HPDE6-E6E7 (cell line): ENCODE measurements around the gene GRAP2.
"Not testable (repeated sequence)": the region's sequence is repeated elsewhere in the genome, so short reads cannot be mapped to it uniquely, and the experiment has no call there.

Source experiments
- DNase-seq: peaks from one replicate; pipeline ENCODE4 v3.0.0; 2011; ENCODE audit warnings: missing footprints; ENCODE audit errors: extremely low spot score

The GRAP2 gene

DNA sequence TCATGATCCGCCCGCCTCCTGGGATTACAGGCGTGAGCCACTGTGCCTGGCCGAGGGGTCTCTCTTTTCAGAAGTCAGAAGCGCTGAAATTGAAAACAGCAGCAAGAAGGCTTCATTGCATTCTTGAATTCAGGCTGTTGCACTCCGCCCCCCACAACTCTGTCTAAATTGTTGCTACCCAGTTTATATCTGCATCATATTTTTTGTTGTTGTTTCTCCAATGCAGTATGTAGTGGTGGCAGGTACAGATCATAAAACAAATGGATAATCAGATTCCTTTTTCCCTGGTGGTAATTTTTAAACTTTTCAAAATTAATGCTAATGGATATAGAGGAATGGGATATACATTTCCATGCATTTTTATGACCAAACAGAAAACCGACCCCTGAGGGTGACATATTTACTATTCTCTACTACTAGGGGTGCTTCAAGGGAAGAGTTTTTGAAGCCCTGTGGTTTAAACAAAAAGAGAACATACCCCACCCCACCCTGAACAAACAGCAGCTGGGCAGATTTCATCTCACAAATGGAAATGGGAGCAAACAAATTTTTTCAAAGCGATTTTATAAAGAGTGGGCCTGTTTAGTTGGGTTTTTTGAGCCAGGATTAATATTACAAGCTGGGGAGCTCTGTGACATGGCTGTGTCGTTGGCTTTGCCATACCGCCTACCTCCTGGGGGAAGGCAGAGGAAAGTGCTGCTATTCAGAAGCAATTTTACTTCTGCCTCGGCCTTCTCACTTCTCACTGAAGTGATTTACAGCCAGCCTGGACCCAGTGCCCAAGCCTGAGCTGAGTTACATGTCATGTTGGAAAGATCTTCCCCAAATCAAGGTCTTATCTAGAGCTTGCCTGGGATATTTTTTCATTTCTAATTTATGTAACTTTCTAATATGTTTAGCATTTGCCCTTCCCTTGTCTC, 43.3 kb downstream of the GRAP2 start:
- DNase-seq, result no peak

DNA sequence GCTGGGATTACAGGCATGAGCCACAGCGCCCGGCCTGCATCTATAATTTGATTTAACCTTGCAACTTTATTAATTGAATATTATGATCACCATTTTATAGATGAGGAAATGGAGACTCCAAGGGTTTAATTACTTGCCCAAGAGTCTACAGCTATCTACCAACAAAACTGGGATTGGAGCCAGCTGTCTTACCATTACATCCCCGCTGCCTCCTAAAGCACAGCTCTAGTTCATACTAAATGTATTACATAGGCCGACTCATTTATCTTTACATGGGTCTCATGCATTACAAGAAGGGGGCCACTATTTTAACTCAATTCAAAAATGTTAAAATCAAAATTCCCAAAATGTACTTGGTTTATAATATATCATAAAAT, 45.2 kb downstream of the GRAP2 start:
- no peak for DNase-seq

DNA sequence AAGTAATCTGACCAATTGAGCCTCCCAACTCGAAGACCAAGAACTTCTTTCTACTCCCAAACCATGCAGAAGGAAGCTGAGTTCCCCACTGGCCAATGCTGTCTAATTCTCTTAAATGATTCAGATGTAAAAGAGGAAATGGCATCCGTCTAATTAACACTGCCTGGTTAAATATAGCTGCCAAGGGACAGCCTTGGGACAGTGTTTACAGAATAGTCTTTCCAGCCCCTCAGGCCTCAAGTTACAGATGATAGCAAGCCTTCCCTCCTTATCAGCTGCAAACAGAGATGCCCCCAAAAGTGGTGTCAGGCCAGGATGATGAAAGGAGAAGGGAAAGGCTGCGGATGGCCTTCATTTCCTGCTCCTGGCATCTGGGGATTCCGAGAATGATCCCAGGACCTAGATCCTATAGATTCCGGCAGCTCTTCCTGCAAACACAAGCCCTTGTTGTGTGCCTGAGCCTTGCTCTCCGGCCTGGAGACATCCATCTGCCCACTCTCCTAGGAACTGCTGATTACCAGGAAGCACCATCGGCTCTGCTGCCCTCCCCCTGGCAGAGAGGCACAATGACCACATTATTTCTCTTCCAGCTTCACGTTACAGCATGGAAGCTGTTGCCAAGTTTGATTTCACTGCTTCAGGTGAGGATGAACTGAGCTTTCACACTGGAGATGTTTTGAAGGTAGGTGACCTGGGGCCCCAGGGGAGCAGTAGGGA, 45.8 kb downstream of the GRAP2 start:
- DNase-seq, result no peak

DNA sequence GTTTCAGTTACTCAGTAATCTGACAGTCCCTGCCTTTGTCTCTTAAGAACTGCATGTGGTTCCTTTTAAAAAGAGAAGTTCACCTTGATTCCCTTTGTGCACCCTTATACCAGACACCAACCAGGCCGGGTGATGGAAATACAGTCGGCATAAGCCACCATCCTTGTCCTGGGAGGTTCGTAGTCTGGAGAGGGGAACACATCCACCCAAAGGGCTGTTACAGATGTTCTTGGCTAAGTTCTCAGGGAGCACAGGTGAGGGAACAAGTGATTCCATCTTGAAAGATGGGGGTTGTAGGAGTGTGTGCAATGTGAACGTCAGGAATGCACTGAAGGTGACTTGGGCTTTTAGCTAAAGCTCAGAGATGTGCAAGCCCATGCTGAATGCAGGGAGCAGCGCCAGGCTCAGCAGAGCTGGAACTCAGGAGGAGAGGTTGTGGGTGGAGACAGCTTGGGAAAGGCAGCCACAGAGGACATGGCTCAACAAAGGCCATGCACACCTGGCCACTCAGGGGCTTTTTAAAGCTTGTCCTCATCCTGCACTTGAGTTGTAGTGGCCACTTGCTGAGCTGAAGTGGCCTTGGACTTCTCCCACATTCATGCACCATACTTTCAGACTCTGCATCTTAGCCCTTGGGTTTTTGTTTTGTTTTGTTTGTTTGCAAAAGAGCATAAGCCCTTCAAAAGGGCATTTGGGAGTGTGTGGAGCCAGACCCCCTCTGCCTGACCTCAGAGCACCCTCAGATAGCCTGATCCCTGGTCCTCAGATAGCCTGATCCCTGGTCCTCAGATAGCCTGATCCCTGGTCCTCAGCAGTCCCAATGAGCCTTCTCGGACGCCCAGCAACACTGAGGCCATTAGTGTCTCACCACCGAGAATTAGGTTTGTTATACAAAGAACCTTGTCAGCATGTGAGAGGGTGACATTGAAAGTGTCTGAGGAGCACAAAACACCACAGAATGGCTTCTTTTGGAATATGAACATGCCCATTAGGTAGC, 46.6 kb downstream of the GRAP2 start:
- no peak for DNase-seq

DNA sequence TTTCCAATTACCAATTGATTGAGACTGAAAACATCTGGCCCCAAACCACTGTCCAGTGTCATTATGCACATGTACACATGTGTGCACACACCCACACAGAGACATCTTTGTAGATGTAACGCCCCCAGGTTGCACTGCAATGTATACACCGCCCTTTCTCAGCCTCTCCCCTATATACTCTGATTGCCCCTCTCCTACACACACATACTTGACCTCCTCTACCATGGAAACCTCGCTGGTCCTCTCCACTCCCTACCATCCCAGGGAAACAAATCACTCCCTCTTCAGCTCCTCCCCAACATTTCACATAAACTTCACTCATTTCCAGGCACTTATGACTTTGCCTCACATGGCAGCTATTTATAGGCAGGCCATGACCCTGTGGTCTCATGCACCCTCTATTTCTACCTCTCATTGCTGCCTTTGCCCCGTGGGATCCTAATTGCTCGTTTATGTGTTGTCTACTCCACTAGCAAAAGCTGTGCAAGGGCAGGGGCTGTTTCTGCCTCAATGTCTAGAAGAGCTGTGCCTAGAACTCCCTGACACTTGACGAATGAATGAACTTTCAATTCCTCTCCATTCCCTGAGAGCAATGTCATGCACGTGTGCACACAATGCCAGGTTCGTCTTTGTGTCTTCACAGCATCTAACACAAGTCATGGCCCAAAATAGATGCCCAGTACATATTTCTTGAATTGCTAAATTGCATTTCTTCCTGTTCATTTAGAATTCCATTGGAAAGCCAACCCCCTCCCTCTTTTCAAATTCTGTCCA, 49.3 kb downstream of the GRAP2 start:
- DNase-seq, result no peak

DNA sequence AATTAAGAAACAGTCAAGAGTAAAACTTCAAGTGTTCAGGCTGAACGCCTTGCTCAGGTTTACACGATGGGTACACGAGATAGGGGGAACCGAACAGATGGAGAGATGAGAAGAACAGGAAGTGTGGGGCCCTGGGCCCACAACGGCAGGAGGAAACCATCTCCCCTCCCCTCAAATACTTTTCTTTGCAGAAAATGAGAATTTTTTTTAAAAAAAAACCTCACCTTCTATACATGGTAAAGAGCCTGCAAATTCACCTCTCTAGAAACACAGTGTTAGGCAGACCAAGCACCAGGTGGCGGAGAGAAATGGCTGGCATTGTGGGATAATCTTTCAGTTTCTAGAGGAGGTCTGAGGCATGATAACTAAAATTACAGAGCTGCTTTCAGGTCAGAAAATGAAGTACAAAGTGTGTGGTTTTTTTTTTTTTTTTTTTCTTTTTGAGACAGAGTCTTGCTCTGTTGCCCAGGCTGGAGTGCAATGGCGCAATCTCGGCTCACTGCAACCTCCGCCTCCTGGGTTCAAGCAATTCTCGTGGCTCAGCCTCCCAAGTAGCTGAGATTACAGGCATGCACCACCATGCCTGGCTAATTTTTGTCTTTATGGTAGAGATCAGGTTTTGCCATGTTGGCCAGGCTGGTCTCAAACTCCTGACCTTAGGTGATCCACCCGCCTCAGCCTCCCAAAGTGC, 50.9 kb downstream of the GRAP2 start:
- DNase-seq, result not testable (repeated sequence)

DNA sequence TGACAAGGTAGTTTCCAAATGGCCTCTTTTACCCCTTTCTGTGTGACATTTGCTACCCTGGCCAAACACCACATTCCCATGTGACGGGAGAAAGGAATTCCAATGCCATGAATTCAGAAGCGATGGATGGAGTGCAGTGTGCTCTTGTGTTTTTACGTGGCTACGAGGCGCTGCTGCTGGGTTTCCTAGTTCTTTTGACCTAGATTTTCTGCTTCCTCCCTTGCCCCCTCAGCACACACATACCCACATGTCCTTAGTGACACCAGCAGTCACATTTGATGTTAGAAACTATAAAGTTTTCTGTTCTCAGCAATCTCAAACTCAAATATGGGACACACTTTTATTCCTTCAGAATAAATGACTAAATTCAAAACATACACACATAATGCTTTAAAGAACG, 51.5 kb downstream of the GRAP2 start:
- DNase-seq, result no peak

DNA sequence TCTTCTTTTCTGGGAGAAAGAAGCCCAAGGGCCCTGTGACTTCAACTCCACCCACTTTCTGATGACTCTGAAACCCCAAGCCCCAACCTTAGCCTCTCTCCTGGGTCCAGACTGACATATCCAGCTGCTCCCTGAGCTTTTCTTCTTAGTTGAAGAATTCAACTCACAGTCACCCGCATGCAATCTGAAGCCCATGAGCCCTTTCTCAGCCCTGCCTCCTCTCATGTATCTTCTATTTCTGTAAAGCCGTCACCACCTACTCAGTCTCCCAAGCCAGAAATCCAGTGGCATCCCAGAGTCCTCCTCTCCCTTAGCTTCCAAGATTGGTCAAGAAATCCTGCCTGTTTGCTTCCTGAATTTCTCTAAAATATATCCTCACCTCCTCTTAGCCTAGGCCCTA, 52.2 kb downstream of the GRAP2 start:
- no peak for DNase-seq

DNA sequence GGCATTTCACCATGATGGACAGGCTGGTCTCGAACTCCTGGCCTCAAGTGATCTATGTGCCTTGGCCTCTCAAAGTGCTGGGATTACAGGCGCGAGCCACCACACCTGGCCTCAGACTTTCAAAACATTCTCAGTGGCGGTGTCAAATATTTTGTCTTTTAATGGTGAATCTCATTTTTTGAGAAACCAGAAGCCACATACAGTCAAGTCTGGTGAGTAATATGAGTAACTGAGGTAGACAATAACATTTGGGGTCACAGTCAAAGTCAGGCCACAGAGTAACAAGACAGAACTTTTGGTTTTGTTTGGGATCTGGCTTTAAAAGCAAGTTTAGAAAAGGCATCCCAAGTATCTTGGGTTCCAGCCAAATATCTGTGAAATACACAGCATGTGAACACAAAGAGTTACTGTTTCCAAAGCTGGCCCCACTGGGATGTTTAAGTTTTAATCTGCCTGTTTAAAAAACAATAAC, 53.7 kb downstream of the GRAP2 start:
- no peak for DNase-seq

DNA sequence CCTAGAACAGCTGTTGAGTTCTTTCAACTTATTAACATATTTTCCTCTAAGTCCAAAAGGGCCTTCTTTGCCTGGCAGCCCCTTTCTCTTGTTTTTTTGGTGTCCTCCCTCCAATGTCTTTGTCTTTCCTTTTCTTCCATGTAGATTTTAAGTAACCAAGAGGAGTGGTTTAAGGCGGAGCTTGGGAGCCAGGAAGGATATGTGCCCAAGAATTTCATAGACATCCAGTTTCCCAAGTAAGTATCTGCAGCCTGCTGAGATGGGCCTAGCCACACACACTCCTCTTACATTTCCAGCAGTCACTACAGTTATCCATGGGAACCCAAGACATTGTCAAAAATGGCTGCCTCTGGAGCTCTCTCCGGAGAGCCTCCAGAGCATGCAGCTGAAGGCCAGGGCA, 54.8 kb downstream of the GRAP2 start:
- no peak for DNase-seq

DNA sequence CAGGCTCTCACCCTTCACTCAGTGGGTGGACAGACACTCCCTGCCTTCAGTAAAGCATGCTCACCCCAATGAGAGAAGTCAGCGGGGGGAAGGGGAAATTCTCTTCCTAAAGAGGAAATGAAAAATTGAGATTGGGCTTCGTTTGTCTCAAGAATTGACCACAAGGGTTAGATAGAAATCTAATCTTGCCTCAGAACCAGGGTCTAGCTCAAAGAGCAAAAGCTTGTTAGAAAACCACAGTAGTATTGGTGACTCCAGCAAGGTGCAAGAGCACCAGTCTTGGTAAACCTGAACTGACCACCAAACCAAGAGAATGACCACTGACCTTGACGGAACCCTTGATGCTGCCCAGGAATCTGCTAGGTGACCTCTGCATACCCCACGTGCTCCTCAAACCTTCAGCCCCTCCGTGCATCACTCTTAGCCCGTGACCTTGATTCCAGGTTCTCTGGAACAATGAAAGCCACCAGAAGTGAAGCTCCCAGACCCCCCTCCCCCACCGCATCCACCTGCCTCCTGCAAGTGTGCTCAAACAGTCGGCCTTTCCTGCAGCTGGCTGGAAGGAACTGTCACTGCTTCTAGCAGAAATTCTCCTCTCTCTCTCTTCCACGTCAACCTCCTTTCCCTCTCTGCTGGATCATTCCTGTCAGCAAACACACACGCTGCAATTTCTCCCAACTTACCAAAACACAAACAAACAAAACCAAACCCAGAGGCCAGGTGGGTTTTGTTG, 56.2 kb downstream of the GRAP2 start:
- DNase-seq, result no peak

DNA sequence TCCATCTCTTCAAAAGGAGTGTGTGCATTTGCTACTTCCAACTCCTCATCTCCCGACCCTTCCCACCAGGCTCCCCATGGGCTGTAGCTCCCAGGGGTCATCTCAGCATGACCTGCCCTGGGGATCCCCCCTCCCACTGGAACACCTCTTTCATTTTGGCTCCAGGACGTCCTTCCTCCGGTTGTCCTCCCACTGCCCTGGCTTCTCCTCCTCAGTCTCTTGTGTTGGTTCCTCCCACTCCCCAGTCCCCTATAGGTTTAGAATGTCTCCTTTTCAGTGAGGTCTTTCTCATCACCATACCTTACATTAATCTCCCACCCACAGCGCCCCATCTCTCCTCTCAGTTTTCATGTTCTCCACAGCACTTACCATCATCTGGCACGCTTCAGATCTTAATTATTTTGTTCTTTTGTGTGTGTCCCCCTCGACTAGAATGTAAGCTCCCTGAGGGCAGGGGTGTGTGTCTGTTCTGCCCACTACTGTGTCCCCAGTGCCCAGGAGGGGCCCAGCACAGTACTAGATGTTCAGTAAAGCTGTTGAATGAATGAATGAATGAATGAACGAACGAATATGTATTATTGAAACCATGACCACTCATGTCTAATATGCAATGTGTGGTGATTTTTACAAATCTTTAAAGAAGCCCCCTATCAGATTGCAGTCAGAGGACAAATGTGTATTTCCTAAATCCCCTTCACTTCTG, 57.3 kb downstream of the GRAP2 start:
- DNase-seq, result no peak

DNA sequence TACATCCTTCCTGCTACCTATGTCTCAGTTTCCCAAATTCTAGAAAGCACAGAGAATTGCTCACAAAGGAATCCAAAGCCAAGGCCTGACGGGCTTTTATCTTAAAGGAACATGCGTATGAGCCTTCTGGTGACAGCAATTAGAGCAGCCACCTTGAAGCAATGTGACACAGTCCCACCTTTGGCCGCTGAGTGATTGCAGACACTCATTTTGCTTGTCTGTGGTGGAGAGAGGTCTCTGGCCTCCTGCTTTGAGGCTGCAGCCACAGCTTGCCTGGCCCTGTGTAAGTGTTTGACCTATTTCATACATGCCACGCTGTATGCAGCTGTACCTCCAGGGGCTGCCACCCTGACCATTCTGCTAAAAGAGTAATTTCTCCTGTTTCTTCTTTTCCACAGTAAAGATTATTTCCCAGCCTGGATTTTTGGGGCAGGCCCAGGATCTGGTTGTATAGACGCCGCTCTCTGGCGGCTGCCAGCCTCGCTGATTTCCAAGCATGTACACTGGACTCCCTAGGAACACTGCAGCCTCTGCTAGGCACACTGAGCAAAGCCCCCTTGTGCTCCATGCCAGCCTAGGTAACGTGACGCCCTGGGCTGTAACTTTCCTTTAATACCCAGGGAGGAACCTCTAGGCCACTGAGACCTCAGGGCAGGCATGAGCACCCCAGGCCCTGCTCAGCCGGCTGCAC, 58.2 kb downstream of the GRAP2 start:
- no peak for DNase-seq

DNA sequence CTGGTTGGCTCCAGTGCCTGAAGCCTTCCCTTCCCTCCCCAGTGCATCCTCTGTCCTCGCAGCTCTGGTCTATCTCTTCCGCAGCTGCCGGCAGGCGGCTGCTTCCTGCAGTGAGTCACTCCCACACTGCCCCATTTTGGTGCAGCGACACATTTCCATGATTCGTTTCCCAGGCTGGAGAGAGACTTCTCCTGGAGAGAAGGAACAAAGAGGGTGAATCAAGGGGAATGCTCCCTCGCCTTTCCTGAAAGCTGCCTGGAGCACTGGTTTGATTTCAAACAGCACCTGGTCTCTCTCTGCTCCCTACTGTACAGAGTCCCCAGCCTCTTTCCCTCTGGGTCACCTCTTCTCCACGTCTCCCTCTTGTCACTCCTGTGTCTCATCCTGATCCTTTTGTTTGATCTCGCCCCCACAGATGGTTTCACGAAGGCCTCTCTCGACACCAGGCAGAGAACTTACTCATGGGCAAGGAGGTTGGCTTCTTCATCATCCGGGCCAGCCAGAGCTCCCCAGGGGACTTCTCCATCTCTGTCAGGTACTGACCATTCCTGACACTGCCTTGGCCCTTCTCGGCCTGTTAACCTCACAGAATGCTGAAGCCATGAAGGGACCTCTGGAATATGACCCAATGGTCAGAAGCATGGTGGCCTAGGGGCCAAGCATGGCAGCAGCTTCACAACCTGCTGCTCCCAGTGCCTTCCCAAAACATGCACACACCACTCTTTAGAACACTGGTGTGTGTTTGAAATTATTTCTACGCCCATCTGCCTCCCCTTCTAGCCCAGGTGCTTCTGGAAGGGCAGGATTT, 59.0 kb downstream of the GRAP2 start, which contains the start of gene TMA7B:
Gene TMA7B (plus strand): TSS at position 758 of the 808 bp plus-strand sequence. CDS start 3,978 bp downstream, outside the sequence.
- DNase-seq, result peak; percentile 58

DNA sequence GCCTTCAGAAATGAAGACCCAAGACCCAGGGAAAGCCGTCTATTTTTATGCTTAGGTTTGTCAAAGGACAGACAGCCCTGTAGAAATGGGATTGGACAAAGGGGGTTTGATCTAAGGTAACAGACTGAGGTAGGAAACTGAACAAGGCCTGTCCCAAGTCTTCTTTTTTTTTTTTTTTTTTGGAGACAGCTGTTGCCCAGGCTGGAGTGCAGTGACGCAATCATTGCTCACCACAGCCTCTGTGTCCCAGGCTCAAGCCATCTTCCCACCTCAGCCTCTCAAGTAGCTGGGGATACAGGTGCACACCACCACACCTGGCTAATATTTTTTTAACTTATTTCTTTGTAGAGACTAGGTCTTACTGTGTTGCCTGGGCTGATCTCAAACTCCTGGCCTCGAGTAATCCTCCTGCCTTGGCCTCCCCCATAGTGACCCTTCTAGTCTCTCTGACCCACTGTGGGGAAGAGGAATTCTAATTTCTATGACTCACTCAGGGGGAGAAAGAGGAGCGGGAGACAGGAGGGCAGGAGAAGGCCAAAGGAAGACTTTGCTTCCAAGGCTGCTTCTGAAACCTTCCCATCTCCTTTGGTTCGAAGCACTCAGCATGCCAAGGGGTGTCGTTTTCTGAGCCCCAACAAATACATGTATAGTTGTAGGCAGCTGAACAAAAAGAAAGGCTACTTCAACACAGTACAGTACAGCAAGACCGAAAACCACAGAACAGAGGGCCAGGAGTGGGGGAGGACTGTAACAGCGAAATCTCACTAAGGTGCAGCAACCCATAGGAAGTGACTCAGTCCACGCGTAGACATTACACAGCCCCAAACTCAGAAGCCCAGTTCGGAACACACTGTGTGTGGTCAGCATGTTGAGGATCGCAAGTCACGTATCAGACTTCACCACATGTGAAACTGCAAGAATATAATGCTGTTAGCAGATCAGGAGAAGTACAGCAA, 60.2 kb downstream of the GRAP2 start:
- DNase-seq, result peak; percentile 33

DNA sequence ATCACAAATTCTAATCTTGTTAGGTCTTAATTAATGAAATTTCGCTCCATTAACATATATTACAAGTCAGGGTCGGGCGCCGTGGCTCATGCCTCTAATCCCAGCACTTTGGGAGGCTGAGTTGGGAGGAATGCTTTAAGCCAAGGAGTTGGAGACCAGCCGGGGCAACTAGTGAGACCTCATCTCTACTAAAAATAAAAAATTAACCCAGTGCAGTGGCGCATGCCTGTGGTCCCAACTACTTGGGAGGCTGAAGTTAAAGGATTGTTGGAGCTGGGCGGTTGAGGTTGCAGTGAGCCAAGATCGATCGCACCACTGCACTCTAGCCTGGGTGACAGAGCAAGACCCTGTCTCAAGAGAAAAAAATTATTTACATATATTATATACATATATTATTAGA, 61.2 kb downstream of the GRAP2 start:
- no peak for DNase-seq
